GM18909 (cell line): ENCODE results near the gene SH2D3C.

Source experiments
- ATAC-seq: cut with Tn5 transposase; IDR thresholded peaks from one replicate; pipeline ENCODE4 v1.9.1; 2021; ENCODE audit warnings: mild to moderate bottlenecking; ENCODE audit not compliant: unreplicated experiment, poor library complexity

Gene SH2D3C

DNA sequence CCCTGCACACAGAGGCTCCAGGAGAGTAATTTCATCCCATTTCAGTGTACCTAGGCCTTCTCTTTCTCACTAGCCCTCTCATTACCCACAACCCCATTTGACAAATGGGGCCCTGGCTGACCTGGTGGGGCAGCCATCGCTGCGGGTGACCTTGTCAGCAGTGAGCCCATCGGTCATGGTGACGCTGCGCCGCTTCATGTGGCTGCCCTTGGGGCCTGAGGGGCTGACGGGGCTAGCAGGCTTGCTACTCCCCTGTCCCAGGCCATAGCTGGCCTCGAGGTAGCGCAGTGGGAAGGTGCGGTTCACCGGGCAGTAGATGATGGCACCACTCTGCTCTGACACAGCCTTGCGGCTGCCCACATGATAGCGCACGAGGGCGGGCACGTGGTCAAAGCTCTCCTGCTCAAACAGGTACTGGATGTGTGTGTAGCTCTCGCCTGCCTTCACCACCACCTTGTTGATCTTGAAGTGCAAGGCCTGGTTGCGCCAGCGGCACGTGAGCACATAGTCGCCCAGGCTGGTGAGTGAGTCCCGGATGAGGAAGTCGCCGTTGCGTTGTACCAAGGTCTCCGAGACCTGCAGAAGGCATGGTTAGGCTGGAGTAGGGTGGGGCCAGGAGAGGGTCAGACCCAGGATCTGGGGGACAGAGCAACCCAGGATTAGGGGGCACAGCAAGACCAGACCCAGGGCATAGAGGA lies 29.2 kb downstream of the SH2D3C start:
- no peak for ATAC-seq

DNA sequence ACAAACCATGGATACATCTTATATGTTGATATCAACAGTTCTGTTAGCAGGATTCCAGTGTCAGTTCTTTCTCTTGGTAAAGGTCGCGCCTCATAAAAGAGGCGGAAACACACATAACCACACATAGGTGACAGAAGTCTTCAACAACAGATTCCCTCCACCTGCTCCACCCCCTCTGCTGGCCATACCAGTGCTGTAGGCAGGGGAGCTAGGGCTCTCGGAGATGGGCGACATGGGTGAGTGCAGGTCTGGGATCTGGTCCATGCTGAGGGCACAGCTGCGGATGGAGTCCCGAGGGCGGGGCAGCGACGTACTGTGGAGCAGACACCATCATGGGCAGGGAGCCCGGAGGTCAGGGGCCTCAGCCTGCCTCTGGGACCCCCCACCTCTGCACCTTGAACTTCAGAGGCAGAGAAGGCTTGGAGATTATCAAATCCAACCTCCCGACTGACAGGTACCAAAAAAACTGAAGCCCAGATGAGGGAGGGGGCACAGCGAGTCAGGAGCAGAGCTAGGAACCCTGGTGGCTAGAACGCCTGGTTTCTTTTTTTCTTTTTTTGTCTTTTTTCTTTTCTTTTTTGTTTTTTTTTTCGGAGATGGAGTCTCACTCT lies 31.4 kb downstream of the SH2D3C start:
- ATAC-seq: no peak

DNA sequence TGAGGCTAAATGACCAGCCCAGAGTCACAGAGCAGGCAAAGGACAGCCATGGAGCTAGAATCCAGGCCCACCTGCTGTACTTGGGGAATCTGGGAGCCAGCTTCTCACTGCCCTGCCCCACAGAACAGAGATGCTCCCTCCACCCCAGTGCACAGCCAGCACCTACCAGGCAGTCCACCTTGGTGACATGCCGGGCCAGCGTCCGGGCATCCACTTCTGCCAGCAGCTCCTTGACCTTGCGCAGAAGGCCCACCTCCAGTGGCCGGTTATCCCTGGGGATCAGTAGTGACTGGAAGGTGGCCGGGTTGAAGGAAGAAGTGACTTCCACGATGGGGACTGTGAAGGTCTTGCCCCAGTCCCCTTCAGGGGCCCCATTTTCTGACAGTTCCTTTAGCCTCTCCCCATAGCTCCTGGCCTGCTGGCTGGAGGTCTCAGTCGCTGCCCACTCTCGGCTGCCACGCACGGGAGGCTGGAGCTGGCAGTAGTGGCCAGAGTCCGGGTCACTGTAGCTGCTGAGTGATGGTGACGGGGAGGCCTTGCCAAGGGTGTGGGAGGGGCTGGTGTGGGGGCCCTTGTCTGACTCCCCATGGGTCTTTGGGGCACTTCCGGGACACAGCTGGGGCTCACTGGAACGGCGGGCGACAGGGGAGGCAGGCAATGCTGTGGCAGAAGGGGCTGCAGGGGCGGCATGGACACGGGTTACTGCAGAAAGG lies 33.9 kb downstream of the SH2D3C start:
- ATAC-seq: no peak

- ATAC-seq: no peak
Observed at GRCh38 chr9:127742435-127743088, 35.9 kb downstream of the SH2D3C start.

GRCh38 chr9:127741831-127742434 lies 36.5 kb downstream of the SH2D3C start:
- ATAC-seq: no peak

DNA sequence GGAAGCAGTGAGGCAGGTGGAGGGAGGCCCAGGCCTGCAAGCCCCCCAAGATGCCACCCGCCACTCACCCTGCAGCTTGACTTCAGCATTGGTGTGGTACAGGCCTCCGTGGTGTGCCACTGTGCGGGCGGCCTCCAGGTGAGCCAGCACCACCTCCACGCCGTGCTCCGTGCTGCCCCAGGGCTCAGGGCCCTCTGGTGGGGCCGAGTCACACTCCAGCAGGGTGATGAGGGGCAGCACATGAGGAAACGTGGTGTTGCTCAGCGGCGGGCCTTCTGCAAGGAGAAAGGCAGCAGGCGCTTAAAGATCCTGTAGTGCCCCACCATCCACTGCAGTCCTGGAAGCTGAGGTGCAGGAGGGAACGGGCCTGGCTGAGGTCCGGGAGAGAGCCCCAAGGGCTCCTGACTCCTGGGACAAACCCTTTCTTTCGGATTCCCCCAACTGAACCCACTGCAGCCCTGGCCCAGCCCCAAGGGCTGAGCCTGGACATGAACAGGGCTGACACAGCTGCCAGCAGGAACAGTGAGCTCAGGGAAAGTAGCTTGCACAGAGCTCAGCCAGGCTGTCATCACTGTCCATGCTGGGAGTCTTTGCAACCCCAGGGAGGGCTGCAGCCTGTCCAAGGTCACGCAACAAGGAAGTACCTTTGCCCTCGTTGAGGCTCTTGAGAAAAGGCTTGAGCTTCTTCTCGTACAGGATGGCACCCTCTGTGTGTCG lies 38.7 kb downstream of the SH2D3C start:
- no peak for ATAC-seq

DNA sequence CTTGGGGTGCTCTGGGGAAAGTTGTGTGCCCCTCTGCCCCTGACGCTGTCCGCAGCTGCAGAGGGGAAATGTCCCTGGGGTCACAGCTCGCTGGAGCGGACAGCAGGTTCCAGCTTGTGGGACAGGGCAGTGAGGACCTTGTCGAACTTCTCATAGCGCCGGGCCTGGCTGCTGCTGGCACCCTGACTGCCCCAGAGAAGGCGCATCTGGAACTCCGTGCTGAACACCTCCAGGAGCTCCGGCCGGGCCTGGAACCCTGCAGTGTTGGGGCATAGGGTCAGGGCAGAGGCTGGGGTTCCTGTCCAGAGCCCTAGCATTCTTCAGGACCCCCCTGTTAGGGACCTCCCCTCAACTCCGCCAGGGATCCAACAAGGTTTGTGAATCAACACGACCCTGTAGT lies 39.8 kb downstream of the SH2D3C start:
- ATAC-seq: no peak

DNA sequence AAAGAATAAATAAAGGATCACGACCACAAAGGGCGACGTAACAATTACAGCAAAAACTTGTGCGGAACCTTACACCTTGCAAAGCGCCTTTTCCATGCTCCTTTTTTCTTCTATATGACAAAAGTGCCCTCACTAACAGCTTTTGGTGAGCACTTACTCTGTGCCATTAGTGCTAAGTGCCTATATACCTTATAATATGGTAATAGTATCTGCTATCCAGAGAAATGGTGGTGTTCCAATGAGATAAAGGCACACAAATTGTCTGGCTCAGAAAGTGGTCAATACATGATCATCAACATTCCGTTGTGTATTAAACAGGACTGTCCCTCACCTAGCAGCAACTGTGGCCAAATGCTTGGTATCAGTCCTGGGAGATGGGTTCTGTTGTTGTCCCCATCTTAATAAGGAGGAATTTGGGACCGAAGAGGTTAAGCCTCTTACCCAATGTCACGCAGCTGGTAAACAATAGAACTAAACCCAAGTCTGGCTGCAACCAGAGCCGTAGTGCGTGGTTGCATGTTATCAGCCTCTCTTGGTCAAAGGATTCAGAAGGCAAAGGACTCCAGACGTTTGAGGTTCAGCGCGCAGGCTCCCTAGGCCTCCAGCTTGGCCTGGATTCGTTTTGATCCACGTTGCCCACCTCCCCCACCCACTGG lies 42.8 kb downstream of the SH2D3C start:
- peak; percentile 10 for ATAC-seq

- peak; percentile 89 for ATAC-seq
Observed at GRCh38 chr9:127734747-127735529, 43.5 kb downstream of the SH2D3C start, which contains the start of gene TOR2A. Gene TOR2A, minus strand, starts transcription at chr9:127735294. Its CDS starts 24 bp downstream, at chr9:127735270.

DNA sequence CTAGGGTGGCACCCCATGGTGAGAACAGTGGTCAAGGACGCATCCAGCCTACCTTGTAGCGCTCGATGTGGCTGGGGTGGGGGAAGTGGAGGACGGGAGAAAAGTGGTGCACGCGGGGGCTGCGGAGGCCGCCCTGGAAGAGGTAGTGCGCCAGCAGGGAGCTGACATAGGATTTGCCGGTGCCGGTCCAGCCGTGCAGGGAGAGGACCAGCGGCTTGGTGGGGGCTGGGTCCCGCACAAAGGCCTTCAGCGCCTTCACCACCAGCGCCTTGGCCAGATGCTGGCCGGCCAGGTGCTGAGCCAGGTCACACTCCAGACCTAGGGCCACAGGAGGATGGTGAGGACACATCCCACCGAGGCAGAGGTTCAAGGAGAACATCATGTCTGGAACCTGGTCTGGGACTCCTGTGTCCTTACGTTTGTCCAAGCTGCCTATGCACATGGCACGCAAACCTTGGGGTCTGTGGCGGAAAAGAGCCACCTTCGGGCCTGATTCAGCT lies 44.2 kb downstream of the SH2D3C start:
- no peak for ATAC-seq

GRCh38 chr9:127733614-127734013 lies 44.9 kb downstream of the SH2D3C start:
- ATAC-seq: no peak

DNA sequence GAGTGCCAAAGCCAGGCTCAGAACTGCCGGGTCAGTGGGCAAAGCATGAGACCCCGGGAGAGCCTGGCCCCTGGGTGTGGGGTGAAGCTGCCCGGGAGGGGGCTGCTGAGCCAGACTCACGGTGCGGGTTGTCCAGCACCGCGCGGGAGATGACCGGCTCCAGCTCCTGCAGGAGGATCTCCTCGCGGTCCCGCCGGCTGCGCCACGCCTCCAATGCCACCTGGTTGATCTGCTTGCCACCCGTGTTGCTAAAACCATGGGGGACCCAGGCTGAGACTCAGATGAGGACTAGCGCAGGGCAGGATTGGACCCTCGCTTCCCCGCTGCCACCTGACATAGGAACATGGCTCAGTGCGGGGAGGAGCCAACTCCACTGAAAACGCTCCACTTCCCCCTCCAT lies 46.0 kb downstream of the SH2D3C start:
- no peak for ATAC-seq

GRCh38 chr9:127731938-127732337 lies 46.5 kb downstream of the SH2D3C start:
- ATAC-seq: no peak

- ATAC-seq: no peak
Observed at GRCh38 chr9:127730799-127731410, 47.6 kb downstream of the SH2D3C start.

GRCh38 chr9:127730262-127730661 lies 48.2 kb downstream of the SH2D3C start:
- no peak for ATAC-seq

DNA sequence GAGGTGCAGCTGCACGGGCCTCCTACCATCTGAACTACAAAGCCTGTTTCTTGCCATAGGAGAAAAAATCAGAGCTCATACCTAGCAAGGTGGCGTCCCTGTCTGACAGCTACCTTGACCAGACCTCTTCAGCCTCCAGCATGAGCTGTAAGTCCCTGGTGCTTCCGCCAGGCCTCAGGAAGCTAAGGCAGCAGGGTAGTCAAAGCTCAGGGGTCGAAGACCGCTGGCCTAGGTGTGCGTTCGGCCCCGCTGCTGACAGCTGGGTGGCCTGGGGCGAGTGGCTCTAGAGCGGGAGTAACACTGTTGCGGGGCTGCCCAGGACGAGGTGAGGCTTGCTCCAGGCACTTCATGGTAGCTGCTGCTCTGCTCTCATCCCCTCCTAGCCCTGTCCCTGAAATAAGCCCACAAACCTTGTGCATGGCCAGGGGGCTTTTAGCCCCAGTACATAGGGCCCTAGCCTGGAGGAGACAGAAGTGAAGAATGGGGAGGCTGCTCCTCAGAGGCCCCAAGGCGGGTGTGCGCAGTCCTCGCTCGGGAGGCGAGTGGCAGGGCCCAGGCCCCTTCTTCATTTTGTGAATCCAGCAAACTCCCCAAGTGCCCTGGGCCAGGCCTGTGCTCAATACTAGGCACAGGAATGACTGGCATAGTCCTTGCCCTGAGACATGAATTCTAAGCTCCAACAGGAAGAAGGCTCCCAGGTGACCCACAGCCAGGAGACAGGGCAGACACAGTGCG lies 48.8 kb downstream of the SH2D3C start:
- ATAC-seq: no peak

DNA sequence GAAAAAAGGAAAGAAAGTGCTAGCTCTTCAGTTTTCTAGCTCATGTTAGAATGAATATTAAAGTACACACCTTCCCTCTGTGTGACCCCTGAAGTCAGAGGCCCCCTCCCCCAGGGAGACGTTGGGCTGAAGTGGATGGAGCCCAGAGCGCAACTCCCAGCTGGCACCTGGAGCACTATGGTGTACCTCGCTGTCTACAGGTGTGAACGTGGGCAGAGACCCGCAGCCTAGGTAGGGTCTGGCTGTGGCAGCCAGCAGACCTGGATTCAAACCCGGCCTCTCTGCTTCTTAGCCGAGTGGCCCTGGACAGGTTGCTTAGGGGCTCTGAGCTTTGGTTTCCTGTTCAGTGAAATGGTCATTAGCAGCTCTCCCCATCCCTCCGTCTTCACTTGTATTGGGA lies 49.7 kb downstream of the SH2D3C start:
- ATAC-seq: no peak
